HG03139 (cell line): ENCODE measurements around the gene SEMA3C.

Experiments
- ATAC-seq: cut with Tn5 transposase; IDR thresholded peaks from one replicate; pipeline ENCODE4 v1.9.1; 2021; ENCODE audit not compliant: unreplicated experiment

The SEMA3C gene

DNA sequence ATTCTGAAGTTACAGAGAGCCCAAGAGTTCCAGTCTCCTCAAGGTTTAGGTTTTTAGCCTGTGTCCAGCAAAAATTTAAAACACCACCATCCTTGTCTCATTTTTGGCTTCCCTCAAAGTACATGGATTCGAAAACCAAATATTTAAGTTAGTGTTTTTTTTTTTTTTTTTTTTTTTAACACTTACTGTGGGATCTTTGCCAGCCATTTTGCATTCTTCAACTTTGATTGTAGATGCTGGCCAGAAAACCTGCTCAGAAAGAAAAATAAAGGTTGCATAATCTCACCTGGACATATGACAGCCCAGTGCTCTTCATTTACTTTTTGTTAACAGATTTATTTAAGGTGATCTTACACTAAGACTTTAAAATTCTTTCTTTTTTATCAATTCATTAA is 91.6 kb downstream of the SEMA3C start:
- ATAC-seq: no peak

DNA sequence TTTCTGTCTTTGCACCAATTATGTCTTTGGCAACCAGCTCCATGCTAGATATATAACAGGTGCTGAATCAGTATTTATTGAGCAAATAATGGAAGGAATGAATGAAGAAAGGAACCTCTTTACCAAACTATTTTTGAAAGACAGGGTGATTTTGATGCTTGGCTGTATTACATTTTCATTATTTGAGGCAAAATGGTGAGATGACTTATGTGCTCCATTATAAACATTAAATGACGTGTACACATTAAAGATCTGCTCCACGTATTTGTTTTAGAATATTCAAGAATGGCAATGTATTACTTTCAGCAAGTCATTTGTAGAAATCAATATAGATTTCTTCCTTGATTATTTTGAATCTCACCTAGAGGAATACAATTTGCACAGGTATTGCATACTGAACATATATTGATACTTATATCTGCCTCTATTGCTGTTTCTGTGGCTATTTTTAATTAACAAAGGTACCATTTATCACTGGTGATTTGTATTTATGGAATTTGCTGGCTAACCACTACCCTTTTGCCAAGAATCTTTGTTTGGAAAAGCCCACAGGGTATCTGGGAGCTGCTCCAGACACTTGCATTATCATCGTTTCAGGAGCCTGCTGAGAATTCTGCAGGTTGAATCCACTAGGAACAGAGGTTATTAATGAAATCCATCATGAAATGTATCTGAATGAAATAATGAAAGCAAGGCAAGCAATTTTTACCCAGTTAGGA is 92.2 kb downstream of the SEMA3C start:
- ATAC-seq: no peak

DNA sequence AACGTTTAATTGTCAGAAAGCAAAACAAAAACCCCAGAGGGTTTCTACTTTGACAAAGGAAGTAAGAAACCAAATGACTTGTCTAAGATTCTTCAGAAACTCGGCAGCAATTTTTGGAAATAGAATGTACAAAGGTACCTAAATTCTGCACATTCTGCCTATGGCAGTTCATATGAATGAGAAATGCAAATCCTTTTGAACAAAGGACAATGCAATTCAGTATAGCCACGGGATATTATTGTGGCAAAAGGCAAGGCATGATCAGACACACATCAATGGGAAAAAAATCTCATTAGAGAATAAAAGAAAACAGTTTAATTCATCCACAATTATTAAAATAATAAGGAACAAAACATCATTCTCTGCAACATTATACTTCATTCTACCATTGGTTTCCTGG is 93.4 kb downstream of the SEMA3C start:
- ATAC-seq: no peak

DNA sequence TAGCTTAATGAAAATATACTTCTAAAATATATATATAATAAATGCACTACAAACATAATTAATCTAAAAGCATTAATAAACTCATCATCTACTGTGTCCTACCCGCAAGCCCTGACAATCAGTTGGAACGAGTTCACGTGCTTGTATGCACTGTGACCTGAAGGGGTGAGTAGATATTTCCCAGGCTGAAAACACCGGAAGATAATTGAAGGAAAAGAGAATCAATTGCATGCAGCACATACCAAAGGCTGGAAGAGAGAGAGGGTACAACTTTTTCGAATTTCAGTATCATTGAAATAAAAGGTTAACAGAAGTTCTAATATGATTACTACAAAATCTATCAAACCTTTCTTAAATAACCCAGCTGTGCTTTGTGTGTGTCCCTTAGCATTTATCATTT is 94.6 kb downstream of the SEMA3C start:
- no peak for ATAC-seq

DNA sequence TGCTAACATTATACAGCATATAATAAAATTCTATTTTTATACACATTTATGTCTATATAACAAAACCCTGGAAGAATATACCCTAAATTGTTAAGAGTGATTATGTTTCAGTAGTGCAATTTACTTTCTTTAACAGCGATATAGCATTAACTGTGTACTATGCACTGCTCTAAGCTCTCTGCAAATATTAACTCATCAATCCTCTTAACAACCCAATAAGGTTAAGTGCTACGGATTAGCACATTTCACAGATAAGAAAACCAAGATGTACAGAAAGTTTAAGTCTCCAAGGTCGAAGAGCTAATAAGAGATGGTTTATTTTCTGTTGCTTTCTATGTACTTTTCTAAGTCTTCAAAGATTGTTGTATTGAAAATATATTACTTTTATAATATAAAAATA is 95.8 kb downstream of the SEMA3C start:
- ATAC-seq: no peak

DNA sequence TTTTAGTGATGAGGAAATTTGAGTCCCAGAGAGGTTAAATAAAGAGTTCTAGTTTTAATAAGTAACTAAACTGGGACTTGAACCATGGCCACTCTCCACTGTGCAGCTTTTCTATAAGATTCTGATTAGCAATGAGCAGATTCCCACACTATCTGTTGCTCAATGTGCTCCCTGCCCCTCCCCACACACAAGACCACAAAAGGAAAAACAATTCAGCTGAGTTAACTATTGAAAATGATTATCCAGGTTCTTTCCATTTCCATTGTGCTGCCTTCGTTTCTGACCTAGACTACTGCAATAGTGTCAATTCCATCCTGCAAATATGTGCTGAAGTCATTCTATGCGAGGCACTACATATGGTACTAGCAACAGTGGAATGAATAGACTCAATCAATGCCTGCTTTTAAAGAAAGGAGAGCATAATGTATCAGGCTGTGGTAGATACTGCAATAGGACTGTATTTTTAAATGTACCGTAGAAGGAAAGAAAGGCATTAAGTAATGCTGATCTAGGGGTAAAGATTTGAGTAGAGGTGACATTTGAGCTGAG is 97.0 kb downstream of the SEMA3C start:
- no peak for ATAC-seq

DNA sequence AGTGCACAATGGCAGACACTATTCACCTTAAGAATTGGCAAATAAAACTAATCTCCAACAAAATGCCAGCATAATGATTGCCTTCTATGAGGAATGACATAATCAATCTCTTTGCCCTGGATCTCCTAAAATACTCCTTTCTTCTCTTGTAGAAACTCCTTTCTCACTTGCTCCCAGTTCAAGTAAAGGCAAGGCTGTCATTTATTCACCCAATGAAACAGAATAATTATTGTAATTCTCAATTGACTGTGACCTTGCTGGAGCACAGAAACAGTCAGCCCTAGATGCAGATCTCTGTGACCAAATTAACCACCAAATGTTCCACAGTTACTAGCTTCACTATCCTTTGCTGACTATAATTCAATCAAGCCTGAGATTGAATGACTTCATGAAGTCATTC is 99.3 kb downstream of the SEMA3C start:
- ATAC-seq: no peak

DNA sequence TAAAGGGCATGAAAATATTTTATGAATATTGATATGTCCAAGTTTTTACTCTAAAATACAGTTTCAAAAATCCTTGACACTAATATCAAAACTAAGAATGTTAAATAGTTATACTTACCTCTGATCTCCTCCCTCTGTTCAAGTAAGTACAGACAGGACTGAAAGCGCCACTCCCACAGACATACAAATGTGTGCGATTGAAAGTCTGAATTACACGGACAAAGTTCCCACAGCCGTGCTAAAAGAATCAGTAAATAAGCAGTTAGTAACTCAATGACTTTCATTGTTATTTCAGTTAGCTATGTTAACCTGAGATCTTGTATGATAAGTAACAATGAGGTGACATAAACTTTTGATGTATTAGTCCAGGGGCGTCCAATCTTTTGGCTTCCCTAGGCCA is 100.7 kb downstream of the SEMA3C start:
- no peak for ATAC-seq

DNA sequence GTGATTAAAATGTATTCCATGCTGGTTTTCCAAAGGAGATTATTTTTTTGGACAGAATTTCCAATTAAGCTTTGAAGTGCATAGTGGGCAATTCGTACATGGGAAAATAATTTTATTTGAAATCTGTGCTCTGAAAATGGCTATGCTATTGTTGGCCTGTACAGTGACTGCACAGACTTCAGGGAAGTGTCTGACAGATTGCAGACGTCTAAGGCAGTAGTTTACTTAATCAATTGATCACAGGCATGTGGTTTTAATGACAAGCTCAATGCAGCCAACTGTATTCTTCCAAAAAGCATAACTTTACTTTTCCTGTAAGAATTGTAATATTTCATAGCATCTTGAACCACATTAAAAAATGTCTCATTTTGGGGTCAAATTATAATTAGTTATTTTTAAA is 102.0 kb downstream of the SEMA3C start:
- no peak for ATAC-seq

DNA sequence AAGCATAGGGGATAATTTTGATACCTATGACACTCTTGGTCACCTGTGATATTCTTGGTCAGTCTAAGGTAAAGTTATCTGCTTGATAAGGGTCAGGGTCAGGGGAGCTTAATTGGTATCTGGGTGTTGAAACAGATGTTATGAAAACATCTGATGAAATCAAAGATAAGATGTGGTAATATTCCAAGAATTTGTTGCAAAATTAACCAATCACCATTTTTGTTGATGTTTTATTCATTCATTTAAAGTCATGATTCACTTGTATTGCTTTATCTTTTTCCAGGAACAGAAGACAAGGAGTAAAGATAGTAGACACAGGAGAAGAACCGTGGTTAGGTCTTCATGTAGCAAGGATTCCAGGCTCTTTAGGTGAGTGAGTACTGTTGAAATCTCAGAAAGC is 103.1 kb downstream of the SEMA3C start:
- no peak for ATAC-seq

DNA sequence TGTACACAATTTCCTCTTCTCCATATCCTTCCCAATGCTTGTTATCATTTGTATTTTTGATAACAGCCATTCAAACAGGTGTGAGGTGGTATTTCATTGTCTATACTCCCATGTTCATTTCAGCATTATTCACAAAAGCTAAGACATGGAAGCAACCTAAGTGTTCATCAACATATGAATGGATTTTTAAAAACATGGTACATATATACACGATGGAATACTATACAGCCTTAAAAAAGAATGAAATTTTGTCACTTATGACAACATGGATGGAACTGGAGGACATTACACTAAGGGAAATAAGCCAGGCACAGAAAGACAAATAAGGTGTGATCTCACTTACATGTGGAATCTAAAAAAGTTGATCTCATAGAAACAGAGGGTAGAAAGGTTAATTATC is 109.3 kb downstream of the SEMA3C start:
- ATAC-seq: no peak

DNA sequence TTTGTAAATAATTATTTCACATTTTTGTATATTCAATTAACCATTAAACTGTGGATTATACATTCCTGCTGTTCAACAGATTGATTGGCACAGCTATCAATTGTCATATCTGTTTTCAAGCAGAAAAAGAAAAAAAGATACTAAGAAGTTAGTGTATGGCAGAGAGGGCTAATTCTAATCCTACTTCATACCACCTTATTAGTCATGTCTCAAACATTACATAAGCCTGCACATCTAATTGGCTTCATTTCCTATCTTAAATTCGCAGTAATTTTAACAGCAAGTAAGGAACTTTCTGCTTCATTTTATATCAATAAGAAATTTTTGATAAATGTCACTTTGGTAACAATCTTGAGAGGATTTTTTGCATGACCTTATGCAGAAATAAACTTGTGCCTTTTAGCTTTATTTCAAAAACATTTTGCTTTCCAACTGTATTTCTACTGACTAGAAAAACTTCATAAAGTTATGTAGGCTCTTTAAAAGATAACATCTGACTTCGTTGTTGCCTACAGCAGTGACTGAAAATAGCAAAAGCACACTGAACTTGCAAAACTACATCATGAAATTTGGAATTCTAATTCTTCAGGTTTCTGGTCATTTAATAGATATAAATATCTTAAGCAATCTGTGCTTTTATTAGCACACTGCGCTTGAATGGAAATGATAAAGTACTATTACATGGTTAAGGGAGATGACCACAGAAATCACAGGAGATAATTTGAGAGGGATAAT is 111.5 kb downstream of the SEMA3C start:
- no peak for ATAC-seq

DNA sequence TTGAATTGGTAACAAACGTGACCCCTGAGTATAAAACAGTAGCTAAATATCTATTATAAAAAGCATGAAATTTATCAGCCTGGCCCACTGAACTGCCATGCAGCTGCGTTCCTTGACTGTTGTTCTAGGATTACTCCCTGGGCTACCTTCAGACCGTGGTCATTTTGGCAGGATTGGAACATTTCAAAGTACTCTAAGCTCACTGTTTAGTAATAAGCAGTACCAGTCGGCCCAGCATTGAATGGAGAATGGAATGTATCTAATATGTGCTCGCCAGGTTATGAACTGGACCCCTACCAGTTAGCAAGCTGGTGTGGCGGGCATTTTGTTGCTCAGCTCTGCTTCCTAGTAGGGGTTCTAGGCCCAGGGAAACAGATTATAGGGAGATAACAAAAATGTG is 112.2 kb downstream of the SEMA3C start:
- no peak for ATAC-seq

DNA sequence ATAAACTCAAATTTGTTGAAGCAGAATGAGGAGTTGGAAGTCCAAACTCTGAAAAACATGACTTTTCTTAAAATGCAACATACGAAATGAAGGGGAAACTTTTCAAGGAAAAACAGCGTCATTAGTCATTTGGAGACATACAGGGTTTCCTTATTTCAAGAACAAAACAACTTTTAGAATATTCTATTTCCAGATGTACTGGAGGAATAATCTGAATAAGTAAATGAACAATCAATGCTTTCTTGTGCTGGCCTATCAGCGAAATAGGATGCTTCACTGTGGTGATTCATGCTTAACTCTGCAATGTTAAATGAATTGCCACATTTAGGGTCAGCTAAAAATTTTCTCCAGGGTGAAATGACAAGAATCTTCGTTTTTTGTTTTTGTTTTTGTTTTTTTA is 114.3 kb downstream of the SEMA3C start:
- no peak for ATAC-seq

DNA sequence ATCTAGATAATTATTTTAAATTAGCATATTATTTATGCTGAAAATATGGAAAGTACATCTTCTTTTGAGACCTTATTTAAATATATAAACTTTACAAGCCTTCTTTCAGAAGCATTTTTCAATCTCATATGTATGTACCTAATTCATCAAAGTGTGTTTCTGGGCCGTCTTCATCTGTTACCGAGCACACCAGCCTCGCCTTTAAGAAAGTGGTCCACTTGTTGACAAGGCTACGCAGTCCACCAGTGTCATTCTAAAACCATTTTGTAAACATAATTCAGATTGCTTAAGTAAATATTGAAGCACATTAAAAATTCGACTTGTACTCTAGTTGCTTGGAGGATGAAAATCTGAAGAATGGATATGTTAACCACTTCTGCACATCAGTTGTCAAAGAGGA is 116.3 kb downstream of the SEMA3C start:
- ATAC-seq: no peak

DNA sequence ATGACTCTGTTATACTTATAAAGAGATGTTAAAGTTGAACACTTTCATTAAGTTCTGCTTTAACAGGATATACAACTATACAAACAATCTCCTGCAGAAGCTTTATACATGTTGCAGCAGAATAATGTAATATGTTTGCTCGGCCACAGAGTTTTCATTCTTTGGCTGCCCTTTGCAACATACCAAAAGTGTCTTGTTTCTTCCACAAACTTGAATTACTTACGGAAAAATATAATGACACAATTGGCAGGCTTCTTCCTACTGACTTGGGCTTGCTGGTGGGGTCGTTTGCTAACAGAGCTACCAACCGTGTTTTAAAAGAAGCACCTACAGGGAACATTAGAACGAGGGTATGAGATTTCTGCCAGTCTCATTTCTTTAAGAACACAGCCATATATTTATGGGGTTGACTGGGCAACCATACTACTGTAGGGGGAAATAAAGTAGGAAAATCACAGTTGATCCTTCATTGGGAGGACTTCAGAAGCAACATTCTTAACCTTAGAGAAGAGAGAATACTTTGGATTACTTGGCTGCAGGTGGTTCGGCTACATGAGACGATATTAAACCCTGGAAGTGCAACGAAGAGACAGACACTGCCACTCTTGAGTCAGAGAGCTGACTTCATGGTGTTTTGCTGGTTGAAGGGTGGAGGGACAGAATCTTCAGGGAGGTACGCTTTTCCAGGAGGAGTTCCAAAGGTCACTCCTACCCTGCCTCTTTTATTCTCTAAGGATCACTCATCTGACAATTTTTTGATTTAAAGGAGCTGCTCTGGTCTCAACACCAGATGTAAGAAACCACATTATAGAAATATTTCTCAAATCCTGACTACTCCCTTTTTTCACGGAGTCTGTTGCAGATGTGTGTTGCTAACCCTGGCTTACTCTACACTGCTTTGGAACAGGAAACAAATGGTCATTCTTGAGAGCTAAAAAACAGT is 123.9 kb downstream of the SEMA3C start:
- ATAC-seq: no peak

DNA sequence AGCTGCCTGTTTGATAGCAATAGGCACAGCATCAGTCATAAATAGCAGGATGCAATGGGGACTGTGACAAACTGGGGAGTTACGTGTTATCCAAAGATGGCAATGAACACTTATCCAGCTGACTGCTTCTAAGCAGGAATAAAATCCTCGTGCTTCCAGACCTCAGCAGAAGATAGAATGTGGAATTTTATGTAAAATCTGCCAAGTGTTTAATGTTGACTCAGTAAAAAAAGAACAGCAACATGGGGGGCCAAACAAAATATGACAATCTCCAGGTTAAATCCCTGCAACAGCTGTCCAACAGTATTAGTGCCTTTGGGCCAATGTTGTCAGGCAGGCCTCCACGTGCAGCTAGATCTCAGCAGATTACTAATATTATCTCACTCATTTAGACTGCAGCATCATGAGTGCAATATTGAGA is 127.3 kb downstream of the SEMA3C start:
- no peak for ATAC-seq

DNA sequence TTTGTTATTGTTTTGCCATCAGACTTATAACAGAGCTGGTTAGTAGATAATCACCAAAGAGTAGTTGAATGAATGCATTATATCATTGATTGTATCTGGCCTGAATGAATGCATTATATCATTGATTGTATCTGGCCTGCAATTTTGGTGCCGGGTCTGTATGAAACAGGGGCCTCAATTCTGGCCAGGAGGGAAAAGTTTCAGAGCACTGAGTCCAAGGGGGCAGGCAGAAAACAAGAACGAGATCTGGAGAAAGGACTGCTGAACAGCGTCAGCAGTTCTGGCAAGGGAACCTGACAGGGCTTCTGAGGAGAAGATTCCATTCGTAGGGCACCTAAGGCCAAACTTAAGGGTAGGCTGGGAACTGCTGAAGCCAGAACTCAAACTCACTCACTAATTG is 128.0 kb downstream of the SEMA3C start:
- no peak for ATAC-seq

DNA sequence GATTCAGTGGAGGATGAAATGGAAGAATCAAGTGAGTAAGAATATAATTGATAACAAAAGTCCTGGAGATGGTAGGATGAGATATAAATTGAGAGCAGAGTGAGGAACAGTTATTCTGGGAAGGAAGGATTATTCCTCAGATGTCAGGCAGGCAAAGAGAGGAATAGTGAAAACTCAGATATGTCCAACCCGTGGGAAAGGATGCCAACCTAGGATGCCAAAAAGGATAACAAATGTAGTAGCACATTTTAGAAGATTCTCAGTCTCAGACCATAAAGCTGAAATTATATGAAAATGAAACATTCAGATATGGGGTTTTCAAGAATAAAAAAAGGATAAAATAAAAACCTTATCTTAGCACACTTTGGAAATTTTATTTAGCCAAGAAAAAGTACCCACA is 131.1 kb downstream of the SEMA3C start:
- no peak for ATAC-seq

DNA sequence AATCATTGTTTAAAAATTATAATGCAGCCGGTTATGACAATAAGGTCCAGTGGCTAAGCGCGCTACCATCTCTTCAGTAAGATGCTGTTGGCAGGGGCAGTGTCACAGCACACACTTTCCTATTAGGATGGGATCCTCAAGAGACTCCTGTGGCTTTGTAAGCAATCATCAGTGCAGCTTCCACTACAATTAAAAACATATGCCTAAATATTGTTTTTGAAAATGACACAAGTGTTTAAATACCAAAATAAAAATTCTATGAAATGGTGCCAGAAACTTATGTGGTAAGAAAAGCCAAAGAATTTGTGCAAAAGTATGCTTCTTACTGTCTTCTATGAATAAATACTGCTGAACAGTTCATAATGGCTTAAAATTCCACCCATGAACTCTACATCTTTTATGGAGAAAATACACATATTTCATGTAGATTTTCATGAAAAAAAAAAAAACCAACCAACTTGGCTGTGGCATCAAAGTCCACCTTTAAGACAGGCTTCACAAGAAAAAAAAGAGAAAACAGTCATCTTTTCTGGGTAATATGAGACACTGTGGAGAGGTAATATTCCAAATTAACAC is 132.8 kb downstream of the SEMA3C start:
- ATAC-seq: no peak

DNA sequence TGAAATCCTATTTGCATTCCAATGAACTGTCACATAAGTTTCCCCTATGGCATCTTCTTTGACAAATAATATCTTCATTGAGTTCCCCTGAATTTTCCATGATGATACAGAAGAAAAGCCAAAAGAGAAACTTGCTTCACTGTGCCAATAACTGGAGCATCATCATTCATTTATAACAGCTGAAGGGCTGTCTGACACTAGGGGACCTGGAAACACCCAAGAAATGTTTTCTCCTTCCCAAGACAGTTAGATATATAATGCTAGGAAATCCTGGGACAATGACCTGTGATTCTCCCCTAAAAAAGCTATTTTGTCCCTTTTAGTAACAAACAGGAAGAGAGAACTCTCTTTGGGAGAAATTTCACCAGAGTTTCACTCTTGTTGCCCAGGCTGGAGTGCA is 133.6 kb downstream of the SEMA3C start:
- no peak for ATAC-seq
